ENCODE data around the gene AATK.

- TF ChIP-seq CTCF (IDR thresholded peaks at IDR 0.05) (no peak), POLR2A (IDR thresholded peaks at IDR 0.05) (no peak)
Measured at GRCh38 chr17:81153340-81153803, 12.6 kb downstream of the AATK start.

Data from suprapubic skin (tissue), 3 donors.